DOHH2 (cell line): ENCODE data around the gene PLEKHG7.

Source experiments
- CTCF ChIP-seq: fragments of 200-600 bp; sonication (generic); IDR thresholded peaks from one replicate; pipeline ENCODE4 v1.5.1; 2014; ENCODE audit warnings: antibody characterized with exemption, mild to moderate bottlenecking, low read depth, low read length; ENCODE audit not compliant: poor library complexity, severe bottlenecking
- EZH2phosphoT487 ChIP-seq: fragments of 200-600 bp; sonication (generic); IDR thresholded peaks from 2 replicates; pipeline ENCODE4 v1.6.1; 2017; ENCODE audit warnings: borderline replicate concordance, mild to moderate bottlenecking, antibody characterized with exemption, low read length, moderate library complexity, mixed read lengths

GRCh38 chr12:92764831-92765230, 62.0 kb downstream of the PLEKHG7 start:
- TF ChIP-seq EZH2phosphoT487 (no peak), CTCF (no peak)
